WI38 (cell line): ENCODE data around the gene BST1.

ENCODE experiments used
- H3K4me3 ChIP-seq: 2 replicates; pipeline ENCODE4 v1.5.1; 2011; ENCODE audit warnings: low read depth, mild to moderate bottlenecking, control low read depth, low read length
- CTCF ChIP-seq: IDR thresholded peaks from 2 replicates; pipeline ENCODE4 v1.5.1; 2012; ENCODE audit warnings: low read depth, mild to moderate bottlenecking, control low read depth, low read length

Gene BST1

GRCh38 chr4:15694431-15694830, 8.4 kb upstream of the BST1 start:
- H3K4me3 ChIP-seq = no peak overlapping the region
- no peak for TF ChIP-seq CTCF

GRCh38 chr4:15695240-15695699, 7.6 kb upstream of the BST1 start:
- H3K4me3 ChIP-seq = no peak overlapping the region
- no peak for TF ChIP-seq CTCF

DNA sequence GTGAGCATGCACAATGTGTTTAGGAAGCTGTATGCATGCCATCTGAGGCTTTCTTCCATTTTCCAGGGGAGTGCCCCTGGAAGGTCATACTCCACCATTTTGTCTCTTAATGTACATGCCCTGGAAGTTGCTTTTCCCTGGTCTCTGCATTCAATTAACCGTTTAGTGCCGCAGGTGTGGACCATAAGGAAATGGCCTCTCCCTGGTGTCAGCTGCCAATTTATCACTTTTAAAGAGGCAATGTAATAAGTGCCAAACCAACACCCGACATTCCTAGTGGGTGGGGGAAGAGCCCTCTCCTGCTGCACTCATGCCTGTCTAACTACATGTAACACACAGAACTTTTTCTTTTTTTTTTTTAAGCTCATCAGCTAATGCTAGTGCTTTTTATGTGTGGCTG, 7.1 kb upstream of the BST1 start:
- no peak for TF ChIP-seq CTCF
- H3K4me3 ChIP-seq = no peak overlapping the region

DNA sequence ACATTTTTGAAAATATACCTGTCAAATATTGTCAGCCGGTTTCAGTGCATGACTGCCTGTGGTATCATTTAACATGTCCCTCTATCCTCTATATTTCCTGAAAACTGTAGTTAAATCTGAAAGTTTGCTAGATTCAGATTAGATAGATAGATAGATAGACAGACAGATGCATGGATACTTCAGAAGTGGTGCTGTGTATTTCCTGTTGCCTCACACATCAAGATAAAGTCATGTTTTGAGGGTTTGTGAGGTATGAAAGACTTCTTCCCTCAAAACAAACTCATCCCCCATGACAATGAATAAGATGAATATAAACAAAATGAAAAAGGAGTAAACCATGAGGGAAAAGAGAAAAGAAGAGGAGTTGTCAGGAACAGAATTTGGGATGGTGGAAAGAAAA, 6.0 kb upstream of the BST1 start:
- no peak overlapping the region for H3K4me3 ChIP-seq
- TF ChIP-seq CTCF = no peak

DNA sequence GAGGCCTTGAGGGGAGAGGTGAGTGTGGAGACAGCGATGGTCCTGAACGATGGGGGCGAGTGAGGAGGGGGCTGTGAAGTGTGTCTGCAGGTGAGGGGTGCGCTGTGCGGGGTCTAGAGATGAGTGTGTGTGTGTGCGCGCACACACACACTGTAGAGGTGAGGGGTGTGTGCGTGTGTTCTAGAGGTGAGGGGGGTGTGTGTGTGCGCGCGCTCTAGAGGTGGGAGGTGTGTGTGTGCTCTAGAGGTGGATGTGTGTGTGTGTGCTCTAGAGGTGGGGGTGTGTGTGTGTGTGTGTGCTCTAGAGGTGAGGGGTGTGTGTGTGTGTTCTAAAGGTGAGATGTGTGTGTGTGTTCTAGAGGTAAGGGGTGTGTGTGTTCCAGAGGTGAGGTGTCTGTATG, 574 bp downstream of the BST1 start:
- H3K4me3 ChIP-seq = peak overlapping the region; percentile 51
- no peak for TF ChIP-seq CTCF

DNA sequence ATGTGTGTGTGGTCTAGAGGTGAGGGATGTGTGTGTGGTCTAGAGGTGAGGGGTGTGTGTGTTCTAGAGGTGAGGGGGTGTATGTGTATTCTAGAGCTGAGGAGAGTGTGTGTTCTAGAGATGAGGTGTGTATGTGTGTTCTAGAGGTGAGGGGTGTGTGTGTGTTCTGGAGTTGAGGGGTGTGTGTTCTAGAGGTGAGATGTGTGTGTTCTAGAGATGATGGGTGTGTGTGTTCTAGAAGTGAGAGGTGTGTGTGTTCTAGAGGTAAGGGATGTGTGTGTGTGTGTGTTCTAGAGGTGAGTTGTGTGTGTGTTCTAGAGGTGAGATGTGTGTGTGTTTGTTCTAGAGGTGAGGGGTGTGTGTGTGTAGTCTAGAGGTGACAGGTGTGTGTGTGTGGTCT, 1.3 kb downstream of the BST1 start:
- TF ChIP-seq CTCF = no peak

GRCh38 chr4:15706646-15707362, 3.9 kb downstream of the BST1 start:
- TF ChIP-seq CTCF = no peak
- no peak overlapping the region for H3K4me3 ChIP-seq

More for the DNA sequence above, 1.3 kb downstream of the BST1 start:
- no peak overlapping the region for H3K4me3 ChIP-seq
